Esophagus (tissue), 2 donors: ENCODE results near the gene ATXN7L1. TPM values are rescaled to one million over a fixed set of nuclear protein-coding genes. Genes with fewer than 3 reads are reported as not detected.

Experiments
- H3K27ac ChIP-seq, 2 donors: one replicate each; pipeline ENCODE4 v1.5.1; 2013; ENCODE audit warnings: low read depth in 2 of 2, mild to moderate bottlenecking in 2 of 2, inconsistent platforms in 1 of 2, low read length in 1 of 2, moderate library complexity in 1 of 2
- H3K27me3 ChIP-seq, 2 donors: one replicate each; pipeline ENCODE4 v1.6.1; 2013; ENCODE audit warnings: low read length in 2 of 2, control low read depth in 1 of 2, mild to moderate bottlenecking in 1 of 2; ENCODE audit not compliant: insufficient read depth in 2 of 2, control insufficient read depth in 1 of 2
- H3K36me3 ChIP-seq, 2 donors: one replicate each; pipeline ENCODE4 v1.6.1; 2013; ENCODE audit warnings: low read length in 1 of 2; ENCODE audit not compliant: control insufficient read depth in 2 of 2, insufficient read depth in 2 of 2
- H3K4me1 ChIP-seq, 2 donors: one replicate each; pipeline ENCODE4 v1.6.1; 2013; ENCODE audit warnings: low read length in 1 of 2; ENCODE audit not compliant: control insufficient read depth in 2 of 2, insufficient read depth in 2 of 2
- H3K4me3 ChIP-seq, 2 donors: one replicate each; pipeline ENCODE4 v1.5.1; 2013; ENCODE audit warnings: low read length in 2 of 2, mild to moderate bottlenecking in 2 of 2, low read depth in 1 of 2, moderate library complexity in 1 of 2
- H3K9me3 ChIP-seq, 2 donors: one replicate each; pipeline ENCODE4 v1.6.1; 2013; ENCODE audit warnings: mild to moderate bottlenecking in 2 of 2, low read depth in 1 of 2, low read length in 1 of 2, moderate library complexity in 1 of 2; ENCODE audit not compliant: control insufficient read depth in 2 of 2, insufficient read depth in 1 of 2
- WGBS, 2 donors: extraction: QIAGEN DNeasy Blood & Tissue Kit; methylation state at CpG; one replicate each; pipeline ENCODE4 v1.1.7; 2013; 5-methylcytosine and 5-hydroxymethylcytosine counted together
- polyA plus RNA-seq, 2 donors: library from polyadenylated mRNA; stranded (reverse); fragments of 200-250 nt; gene quantifications; one replicate each; pipeline ENCODE4 v1.2.3, GENCODE V29; 2013
- donor health status: healthy with polysubstance abuse.
- donor health status: Bipolar disorder and iron deficiency.

ATXN7L1 gene
- polyA plus RNA-seq, 2 donors = 4.0 to 4.8 TPM

DNA sequence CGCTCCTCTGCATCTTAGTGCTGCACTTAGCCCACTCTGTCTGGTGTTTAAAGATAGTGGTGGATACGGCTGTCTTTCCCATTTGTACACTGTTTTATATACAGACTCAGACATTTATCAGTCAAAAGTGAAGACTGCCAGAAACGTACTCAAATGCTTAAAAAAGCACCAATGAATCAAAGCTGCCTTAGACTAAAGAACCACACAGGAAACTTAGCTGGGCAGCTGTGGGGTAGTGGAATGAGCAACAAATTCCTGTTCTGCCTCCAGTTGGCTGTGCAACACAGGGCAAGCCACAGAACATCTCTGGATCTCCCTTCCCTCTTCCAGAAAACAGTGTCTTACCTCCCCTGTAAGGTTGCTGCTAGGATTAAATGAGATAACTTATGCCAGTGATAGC is 76.0 kb downstream of the ATXN7L1 start:
- WGBS, 2 donors = 73 to 79% methylated on average over 3 of the region's 3 CpGs

DNA sequence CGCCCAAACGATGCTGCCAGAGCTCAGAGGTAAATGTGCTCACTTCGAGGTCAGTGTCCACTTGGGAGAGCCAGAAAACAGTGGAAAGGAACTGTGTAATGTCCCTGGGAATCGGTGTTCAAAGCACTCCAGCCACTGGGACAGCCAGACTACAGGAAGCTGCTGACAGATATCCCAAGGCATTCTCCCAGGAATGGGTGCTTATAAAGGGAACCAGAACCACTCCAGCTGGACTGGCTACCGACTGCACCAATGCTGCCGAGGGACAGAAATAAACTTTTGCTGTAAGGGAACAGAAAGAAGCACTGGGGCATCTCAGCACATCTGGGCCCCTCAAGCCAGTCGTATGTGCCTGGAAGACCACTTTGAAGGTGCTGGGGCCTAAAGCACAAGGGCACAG is 76.7 kb downstream of the ATXN7L1 start:
- Histone ChIP-seq H3K4me1 (peaks cover 0 to 11% of the 10 kb centered on the region in 2 donors), H3K9me3 (no peaks in the 10 kb centered on the region), H3K36me3 (no peaks in the 10 kb centered on the region), H3K27ac (no peak overlapping the region), H3K4me3 (no peak overlapping the region), H3K27me3 (no peaks in the 10 kb centered on the region)
- WGBS, 2 donors = 83 to 86% methylated on average over 7 of the region's 7 CpGs

More for the DNA sequence above, 76.0 kb downstream of the ATXN7L1 start:
- Histone ChIP-seq H3K4me1 (peaks cover 0 to 13% of the 10 kb centered on the region in 2 donors), H3K27ac (no peak overlapping the region), H3K36me3 (no peaks in the 10 kb centered on the region), H3K27me3 (no peaks in the 10 kb centered on the region), H3K9me3 (no peaks in the 10 kb centered on the region), H3K4me3 (no peak overlapping the region)

DNA sequence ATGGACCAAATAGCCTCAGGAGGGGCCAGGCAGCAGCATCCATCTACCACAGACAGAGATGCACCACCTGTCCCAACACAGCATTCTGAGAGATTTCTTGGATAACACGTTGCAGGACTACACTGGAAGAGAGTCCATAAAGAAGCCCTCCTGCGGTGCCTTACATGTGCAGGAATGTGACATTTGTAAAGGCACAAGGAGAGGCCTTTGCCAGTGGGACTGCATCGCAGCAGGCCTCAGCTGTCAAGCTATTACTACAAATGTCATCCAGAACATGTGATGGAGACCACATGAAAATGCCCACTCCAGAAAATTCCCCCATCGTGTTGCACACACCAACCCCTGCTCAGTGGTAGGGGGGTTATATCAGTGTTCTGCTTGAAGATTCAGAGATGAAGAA is 77.4 kb downstream of the ATXN7L1 start:
- no peaks in the 10 kb centered on the region for H3K27me3 ChIP-seq
- no peaks in the 10 kb centered on the region for H3K36me3 ChIP-seq
- WGBS, 2 donors = 95 to 96% methylated on average over 4 of the region's 4 CpGs
- H3K9me3 ChIP-seq = no peaks in the 10 kb centered on the region
- peaks cover 0 to 11% of the 10 kb centered on the region in 2 donors for H3K4me1 ChIP-seq
- H3K27ac ChIP-seq = no peak overlapping the region
- no peak overlapping the region for H3K4me3 ChIP-seq

DNA sequence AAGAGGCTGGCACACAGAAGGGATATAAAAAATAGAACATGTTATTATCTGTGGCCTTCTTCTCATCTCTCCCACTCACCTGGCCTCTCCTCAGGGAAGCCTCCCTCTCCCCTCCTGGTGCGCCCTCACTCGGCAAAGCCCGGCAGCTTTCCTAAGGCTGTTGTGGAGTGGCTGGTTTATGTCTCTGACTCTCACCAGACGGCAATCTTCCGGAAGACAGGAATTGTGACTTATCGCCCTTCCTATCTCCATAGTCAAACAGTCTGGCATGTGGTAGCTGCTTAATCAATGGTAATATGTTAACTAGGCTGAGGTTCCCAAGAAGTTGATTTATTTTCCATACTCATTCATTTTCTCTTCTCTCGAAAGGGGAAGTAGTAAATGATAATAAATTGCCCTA is 78.7 kb downstream of the ATXN7L1 start:
- Histone ChIP-seq H3K27ac (no peak overlapping the region), H3K36me3 (no peaks in the 10 kb centered on the region), H3K4me1 (peaks cover 0 to 2% of the 10 kb centered on the region in 2 donors), H3K27me3 (no peaks in the 10 kb centered on the region), H3K4me3 (no peak overlapping the region), H3K9me3 (no peaks in the 10 kb centered on the region)
- 80 to 92% methylated on average over 7 of the region's 7 CpGs for WGBS, 2 donors

DNA sequence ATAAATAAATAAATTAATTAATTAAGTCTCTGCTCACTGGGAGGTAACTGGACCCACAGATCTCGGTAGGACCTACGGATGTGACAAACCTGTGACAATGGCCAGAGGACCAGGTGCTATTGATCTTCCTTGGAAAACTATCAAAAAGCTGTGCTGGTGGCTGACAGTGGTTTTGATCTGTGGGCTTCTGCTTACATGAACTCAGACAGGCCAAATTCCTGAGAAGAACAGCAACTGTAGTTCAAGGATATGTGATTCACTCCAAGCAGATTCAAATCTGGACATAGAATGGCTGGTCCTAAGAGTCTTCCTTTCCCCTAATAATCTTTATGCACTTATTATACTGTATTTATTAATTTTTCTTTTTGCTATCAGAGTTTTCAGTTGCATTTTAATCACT is 80.0 kb downstream of the ATXN7L1 start:
- H3K27ac ChIP-seq = no peak overlapping the region
- no peaks in the 10 kb centered on the region for H3K9me3 ChIP-seq
- no peaks in the 10 kb centered on the region for H3K27me3 ChIP-seq
- 83 to 85% methylated on average over 2 of the region's 2 CpGs for WGBS, 2 donors
- H3K4me3 ChIP-seq = no peak overlapping the region
- H3K4me1 ChIP-seq = peaks cover 0 to 8% of the 10 kb centered on the region in 2 donors
- no peaks in the 10 kb centered on the region for H3K36me3 ChIP-seq

DNA sequence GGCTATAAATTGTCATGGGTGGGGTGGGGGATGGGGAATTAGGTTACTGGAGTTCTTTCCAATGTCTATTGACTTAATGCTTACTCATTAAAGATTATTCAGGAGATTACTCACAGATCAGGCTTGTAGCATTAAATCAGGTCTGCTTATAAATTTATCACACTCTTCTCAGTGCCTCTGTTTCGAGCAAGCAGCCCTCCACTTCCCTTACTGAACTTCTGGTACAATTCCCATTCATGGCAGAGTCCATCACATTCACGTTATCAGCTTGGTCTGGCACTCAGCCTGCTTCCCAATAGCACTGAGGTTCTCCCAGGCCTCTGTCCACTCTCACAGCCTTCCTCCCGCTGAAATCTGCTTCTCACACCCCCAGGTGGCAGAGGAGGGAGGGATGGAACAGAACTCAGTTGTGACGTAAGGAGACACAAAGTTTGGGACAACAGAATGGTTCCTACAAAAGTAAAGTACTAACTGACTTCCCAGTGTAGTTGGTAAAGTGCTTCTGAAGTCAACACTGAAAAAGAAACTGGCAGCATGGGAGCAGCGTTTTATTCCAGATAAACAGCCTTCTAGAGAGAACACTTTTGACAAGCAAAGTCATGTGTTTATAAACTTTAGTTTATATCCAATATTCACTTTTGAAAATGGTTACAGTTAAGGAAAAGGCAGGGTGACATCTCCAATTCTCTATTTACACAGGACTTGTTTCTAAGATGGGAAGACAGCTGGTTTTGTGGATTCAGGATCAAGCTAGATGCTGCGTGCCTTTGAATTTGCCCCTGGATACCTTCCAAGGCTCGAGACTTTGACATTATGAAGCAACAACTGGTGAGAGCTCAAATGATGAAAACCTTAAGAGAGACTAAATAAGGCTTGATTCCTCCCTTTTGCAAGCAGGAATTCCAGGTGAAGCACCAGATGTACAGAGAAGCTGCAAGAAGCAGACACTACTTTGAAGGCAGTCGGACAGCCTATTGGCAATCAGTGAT is 81.4 kb downstream of the ATXN7L1 start:
- H3K36me3 ChIP-seq = no peaks in the 10 kb centered on the region
- no peak overlapping the region for H3K4me3 ChIP-seq
- peaks cover 0 to 8% of the 10 kb centered on the region in 2 donors for H3K4me1 ChIP-seq
- H3K9me3 ChIP-seq = no peaks in the 10 kb centered on the region
- H3K27ac ChIP-seq = peak overlapping the region; percentile 60 to 76
- WGBS, 2 donors = 39 to 42% methylated on average over 8 of the region's 8 CpGs
- H3K27me3 ChIP-seq = no peaks in the 10 kb centered on the region

DNA sequence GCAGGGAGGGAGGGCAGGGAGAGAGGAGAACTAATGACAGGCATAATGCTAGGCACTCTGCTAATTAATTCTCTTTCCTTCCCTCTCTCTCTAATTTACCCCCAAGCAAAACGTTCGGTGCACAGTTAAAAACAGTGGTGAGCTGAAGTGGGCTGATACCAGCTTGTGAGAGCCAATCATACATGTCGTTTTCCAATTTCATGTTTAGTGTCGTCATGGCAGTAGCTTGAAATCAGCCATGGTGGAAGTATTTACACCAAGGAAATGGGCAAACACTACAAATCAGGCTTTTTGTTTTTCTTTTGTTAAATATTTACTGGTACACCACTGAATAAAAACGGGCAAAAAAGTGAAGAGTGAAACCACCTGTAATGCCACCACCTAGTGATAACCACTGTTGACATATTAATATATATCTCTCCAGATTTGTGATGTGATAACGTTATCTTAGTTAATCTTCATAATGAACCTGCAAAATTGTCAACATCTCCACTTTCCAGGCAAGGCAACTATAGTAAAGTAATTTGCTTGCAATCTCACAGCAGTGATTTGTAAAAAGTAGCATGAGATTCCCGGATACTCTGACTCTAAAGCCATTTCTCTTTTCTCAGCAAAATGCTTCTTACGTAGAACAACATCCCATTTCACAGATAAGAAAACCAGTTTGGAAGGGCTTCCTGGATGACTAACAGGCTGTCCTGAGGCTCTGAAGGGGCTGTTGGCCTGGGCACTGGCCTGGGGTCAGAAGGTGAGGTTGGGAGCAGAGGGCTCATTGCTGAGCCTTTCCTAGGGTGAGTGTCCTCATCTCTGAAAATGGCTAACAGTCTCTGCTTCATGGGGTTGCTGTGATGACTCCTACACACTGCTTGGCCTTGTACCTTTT is 83.7 kb downstream of the ATXN7L1 start:
- WGBS, 2 donors = 82% methylated on average over 8 of the region's 8 CpGs

DNA sequence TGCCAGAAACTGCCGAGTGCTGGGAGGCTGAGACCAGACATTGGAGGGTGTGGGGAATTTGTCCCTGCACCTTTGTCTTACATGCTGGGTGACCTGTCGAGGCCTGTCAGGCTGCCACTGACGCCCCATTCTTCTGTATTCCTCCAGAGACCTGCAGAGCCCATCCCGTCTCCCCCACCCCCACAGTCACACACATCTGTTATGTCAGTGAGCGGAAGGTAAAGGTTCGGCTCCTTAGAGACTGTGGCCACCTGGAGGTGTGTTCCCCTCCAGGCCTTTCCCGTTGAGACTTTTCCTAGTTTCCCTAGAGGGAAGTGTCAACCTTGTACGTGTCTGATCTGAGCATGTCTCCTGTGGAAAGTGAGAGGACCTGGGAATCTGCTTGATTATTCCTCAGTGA is 84.5 kb downstream of the ATXN7L1 start:
- H3K9me3 ChIP-seq = no peaks in the 10 kb centered on the region
- no peaks in the 10 kb centered on the region for H3K27me3 ChIP-seq
- H3K4me3 ChIP-seq = no peak overlapping the region
- 59 to 77% methylated on average over 8 of the region's 8 CpGs for WGBS, 2 donors
- peaks cover 0 to 7% of the 10 kb centered on the region in 2 donors for H3K36me3 ChIP-seq
- H3K4me1 ChIP-seq = peaks cover 0 to 7% of the 10 kb centered on the region in 2 donors
- H3K27ac ChIP-seq = no peak overlapping the region

More for the DNA sequence above, 83.7 kb downstream of the ATXN7L1 start:
- Histone ChIP-seq H3K27me3 (no peaks in the 10 kb centered on the region), H3K36me3 (peaks cover 0 to 7% of the 10 kb centered on the region in 2 donors), H3K4me3 (no peak overlapping the region), H3K4me1 (peaks cover 0 to 8% of the 10 kb centered on the region in 2 donors), H3K27ac (no peak overlapping the region), H3K9me3 (no peaks in the 10 kb centered on the region)

DNA sequence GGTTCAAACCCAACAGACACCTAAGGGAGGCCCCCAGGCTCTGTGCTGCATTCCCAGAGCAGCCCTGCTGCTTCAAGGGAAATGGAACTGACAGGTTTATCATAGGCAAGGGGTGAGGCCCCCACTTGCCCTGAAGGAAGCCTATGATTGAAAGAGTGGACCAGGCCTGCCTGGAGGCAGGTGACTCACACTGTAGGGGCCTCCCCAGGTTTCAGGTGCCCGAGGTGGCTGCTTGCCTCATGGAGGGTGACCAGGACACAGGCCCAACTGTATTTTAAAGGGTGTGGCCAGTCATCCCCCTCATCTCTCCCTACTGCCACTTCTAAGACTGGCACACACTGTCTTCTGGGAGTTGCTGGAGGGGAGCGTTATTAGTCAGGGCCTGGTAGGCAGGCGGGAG is 85.4 kb downstream of the ATXN7L1 start:
- no peak overlapping the region for H3K4me3 ChIP-seq
- H3K27me3 ChIP-seq = no peaks in the 10 kb centered on the region
- H3K27ac ChIP-seq = no peak overlapping the region
- H3K4me1 ChIP-seq = peaks cover 0 to 7% of the 10 kb centered on the region in 2 donors
- peaks cover 0 to 7% of the 10 kb centered on the region in 2 donors for H3K36me3 ChIP-seq
- WGBS, 2 donors = 72 to 74% methylated on average over 3 of the region's 3 CpGs
- H3K9me3 ChIP-seq = no peaks in the 10 kb centered on the region
